GM21515 (cell line): ENCODE measurements around the gene ZNF407.

ENCODE experiments used
- ATAC-seq: cut with Tn5 transposase; IDR thresholded peaks from one replicate; pipeline ENCODE4 v1.9.1; 2021; ENCODE audit not compliant: unreplicated experiment

Gene ZNF407

DNA sequence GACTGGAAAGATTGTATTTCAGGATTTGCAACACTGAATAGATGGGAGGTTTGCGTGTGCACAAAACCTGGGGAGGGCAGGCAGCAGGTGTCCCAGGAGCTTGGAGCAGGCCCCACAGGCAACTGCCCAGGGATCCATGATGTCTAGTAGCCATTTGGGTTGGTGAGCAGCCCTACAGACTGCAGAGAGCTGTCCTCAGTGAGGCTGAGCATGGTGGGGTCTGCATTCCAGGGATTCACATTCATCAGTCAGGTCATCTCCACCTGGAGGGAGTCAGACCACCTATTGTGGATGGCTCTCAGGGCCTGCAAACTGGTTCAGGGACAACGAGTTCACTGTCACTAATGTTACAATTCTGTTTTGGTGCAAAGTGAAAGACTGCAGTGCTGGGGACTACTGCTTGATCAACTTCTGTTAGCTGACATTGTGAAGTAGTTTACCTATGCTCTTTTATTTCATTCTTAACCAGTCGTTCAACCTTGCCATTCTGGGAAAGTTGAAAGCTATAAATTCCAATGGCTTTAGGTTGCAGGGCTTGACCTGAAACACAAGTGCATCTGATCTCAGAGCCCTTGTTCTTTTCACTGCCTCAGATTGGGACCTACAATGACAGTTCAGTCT is 222.6 kb downstream of the ZNF407 start:
- no peak for ATAC-seq

GRCh38 chr18:74825460-74825859 is 227.8 kb downstream of the ZNF407 start:
- no peak for ATAC-seq

DNA sequence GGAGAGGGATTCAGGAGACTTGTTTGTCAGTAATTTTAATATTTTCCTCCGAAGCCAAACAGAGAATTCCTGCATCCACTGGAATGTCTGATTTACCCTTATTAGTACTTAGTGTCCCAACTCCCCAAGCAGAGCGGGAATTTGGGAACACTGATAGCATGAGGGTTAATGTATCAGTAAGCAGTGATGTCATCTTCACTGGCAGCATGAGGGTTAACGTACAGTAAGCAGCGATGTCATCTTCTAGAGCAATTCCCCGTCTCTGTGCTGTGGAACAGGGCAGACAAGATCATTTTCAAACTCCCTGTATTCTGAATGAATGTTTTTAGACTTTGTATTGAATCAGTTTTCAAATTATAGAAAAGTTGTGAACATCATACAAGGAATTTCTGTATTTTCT is 228.9 kb downstream of the ZNF407 start:
- ATAC-seq, result no peak

GRCh38 chr18:74828200-74828599 is 230.5 kb downstream of the ZNF407 start:
- no peak for ATAC-seq

DNA sequence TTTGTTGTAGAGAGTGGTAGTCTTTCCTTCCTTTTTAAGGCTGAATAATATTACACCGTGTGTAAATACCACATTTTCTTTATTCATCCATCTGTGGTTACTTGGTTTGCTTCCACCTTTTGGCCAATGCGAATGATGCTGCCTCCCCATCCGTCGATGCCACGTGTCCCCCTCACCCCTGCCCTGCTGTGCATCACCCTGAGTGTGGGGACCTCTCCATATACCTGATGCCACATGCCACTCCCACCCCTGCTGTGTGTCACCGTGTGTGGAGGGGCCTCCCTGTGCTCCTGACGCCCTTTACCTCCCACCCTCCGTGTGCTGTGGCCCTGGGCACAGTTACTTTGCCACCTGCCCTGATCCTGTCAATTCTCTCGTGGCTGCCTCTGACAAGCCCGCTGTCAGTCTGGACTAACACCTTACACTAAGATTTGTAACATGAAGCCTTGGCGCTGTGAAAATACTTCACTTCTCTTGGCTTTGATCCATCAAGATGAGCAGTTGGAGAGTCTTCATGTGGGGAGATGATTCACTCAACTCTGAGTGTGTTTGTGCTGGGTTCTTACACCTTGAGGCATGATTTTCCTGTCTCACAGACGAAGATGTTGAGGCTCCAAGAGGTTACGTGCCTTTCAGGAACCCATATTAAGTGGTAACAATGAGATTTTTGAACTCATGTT is 234.0 kb downstream of the ZNF407 start:
- ATAC-seq, result no peak

- ATAC-seq, result no peak
Observed at GRCh38 chr18:74832381-74832780, 234.7 kb downstream of the ZNF407 start.

GRCh38 chr18:74832999-74833398 is 235.3 kb downstream of the ZNF407 start:
- no peak for ATAC-seq

DNA sequence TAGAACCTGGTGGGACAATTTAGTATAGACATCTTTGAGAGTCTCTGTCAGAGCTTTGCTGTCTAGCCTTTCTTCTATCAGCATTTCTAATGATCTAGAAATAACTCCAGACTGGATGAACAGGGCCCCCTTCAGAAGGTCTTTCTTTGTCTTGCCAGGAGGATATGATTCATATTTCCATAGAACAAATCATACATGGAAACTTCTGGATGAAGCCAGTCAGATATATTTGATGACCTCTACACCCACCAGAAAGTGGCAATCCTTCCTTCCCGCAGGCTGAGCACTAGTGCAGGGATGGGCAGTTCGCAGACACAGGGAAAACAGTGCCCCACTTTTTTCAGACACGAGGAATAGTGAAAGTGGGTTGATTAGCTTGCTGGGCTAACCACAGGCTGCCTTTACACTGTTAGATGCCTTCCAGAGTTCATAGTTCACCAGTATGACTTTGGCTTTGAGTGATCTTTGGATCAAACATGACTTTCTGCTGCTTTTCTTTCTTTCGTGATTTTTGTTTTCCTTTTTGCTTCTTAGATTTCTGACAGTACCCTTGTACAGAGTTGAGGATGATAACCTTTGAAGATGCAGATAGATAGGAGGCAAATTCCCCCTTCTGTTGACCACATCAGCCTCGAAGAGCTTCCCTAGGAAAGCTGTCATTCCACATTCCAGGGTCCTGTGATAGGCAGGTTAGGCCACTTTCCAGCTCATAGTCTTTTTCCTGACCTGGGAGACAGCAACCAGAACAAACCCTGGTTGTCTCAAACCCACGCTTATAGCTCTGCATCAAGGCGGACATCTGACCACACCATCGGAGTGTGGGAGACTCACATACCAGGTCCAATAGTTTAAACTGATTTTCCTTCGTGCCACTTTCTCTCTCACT is 237.0 kb downstream of the ZNF407 start:
- no peak for ATAC-seq

GRCh38 chr18:74836296-74837139 is 238.8 kb downstream of the ZNF407 start:
- ATAC-seq, result no peak

- no peak for ATAC-seq
Observed at GRCh38 chr18:74840492-74841167, 243.0 kb downstream of the ZNF407 start.

DNA sequence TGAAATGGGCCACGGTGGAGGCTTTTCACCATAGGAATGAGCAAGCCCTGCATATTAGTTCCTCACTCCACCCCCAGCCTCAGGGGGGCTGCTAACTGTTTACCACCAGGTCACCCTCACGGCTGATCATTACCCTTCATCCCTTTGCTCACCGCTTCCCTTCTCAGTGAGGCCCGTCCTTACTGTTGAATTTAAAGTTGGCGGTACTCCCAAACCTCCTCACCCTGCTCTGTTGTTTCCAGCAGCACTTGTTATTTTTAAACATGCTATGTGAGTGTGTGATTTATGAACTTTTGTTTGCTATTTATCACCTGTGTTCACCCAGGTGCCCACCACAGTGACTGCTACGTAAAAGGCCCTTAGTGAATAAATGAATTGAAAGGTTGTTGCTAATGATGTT is 243.6 kb downstream of the ZNF407 start:
- no peak for ATAC-seq

- ATAC-seq, result no peak
Observed at GRCh38 chr18:74849301-74849700, 251.6 kb downstream of the ZNF407 start.

DNA sequence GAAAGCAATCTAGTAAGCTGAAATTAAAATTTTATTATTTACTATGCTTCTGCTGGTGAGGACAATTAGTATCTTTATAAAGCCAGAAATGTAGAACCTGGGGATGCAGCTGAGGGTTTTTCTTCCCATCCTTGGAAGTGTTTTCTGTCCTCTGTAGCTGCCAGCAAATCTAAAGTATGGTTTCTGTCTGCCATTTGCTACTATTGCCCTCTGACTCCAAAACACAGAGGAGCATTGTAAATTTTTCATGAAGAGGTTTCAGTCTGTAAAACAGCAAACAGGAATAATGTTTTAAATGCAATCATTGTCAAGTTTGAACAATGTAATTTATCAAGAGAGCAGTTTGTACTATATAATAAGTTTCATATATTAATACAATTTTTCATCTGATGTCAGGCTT is 258.8 kb downstream of the ZNF407 start:
- ATAC-seq, result no peak

DNA sequence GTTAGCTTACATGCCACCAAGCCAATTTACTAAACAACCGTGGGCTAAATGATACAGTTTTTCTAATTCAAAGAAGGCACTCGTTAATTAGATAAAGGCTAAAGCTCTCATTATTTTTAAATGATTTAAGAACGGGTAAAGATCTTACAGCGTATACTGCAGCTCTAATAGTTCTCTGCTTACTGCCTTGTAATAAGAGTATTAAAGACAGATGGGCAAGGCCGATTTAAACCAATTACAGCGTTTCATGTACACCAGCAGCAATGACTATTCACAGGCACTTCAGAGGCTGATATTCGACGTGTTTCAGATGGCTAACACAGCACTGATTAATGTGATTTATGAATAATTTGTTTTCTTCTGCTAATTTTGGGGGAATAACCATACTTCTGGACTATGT is 259.3 kb downstream of the ZNF407 start:
- ATAC-seq, result no peak

- ATAC-seq, result no peak
Observed at GRCh38 chr18:74857901-74858300, 260.2 kb downstream of the ZNF407 start.

DNA sequence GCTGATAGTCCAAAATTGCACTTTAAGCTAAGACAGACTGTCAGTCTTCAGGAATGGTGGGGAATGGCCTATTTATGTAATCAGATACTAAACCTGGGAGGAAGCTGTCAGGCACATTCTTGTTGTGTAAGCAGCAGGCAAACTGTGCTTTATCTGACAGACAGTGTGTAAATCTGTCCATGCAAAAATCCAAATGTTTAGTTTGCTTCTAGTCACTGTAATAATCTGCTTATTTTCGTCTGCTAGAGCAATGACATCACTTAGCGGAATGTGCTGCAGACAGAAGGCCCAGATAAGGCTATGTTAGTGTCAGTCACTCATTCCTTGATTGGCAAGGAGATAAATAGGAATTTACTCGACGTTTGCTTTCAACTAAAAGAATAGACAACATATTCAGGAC is 263.5 kb downstream of the ZNF407 start:
- no peak for ATAC-seq

DNA sequence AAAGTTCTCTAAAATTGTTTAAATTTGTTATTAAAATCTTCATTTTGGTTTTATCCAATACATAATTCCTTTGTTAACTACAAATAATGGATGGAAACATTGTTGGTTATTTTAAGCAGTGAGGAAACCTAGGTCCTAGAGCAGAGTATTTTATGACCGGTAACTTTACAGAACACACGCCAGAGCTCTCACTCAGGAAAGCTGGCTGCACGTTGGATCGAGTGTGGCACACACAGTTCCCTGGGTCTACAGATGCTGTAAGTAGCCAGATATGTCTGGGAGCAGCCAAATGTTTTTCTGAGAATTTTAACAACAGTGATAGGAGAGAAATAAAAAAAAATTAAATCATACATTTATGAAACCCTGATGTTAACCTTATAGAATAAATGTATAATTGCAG is 264.4 kb downstream of the ZNF407 start:
- ATAC-seq, result no peak

DNA sequence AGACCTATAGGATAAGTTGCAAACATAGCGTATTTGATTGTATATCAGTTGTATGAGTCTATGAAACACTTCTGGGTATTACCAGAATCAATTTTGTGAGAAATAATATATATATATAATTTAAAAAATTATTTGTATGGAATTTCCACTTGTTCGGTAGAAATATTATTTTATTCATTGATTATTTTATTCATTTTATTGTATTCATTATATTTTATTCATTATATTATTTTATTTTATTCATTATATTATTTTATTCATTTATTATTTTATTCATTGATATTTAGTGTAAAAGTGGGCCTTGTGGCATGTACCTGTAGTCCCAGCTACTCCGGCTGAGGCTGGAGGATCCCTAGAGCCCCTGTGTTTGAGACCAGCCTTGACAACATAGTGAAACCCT is 268.9 kb downstream of the ZNF407 start:
- ATAC-seq, result no peak

GRCh38 chr18:74868461-74868860 is 270.8 kb downstream of the ZNF407 start:
- no peak for ATAC-seq
